CD4-positive, alpha-beta T cell treated with Interleukin-12 subunit alpha and Interleukin-12 subunit beta, for 1 hour (primary cell): Measurements from ENCODE around the gene SPG7.

Experiments used
- DNase-seq: peaks from one replicate; pipeline ENCODE4 v3.0.0-alpha.2; 2020

Gene SPG7

GRCh38 chr16:89602952-89603590 lies 94.9 kb downstream of the SPG7 start:
- no peak for DNase-seq

- no peak for DNase-seq
These were observed 96.6 kb downstream of the SPG7 start for GRCh38 chr16:89604764-89605163.

- DNase-seq: no peak
These were observed 97.2 kb downstream of the SPG7 start for GRCh38 chr16:89605186-89605970.

GRCh38 chr16:89606006-89606405 lies 97.8 kb downstream of the SPG7 start:
- no peak for DNase-seq
